Breast epithelium (tissue), 4 donors: ENCODE data around the gene GABRD. TPM values are rescaled to one million over a fixed set of nuclear protein-coding genes. Genes with fewer than 3 reads are reported as not detected.

ENCODE experiments used
- DNase-seq, 2 donors: peaks; one replicate each; pipeline ENCODE4 v3.0.0-alpha.2; 2019; ENCODE audit warnings: low spot score in 2 of 2
- H3K27ac ChIP-seq, 2 donors: fragments of 200-600 bp; sonication (generic) in 1 of 2; one replicate each; pipeline ENCODE4 v1.5.1; 2016 to 2019; ENCODE audit warnings: mild to moderate bottlenecking in 1 of 2
- H3K27me3 ChIP-seq, 2 donors: fragments of 200-600 bp; sonication (generic) in 1 of 2; one replicate each; pipeline versions ENCODE4 v1.5.1 to v1.6.0; 2017 to 2019; ENCODE audit warnings: control low read depth in 1 of 2, mild to moderate bottlenecking in 1 of 2
- H3K36me3 ChIP-seq: fragments of 200-600 bp; one replicate; pipeline ENCODE4 v1.5.1; 2019
- H3K4me1 ChIP-seq, 2 donors: fragments of 200-600 bp; sonication (generic); one replicate each; pipeline ENCODE4 v1.5.1; 2016 to 2019; ENCODE audit warnings: control low read depth in 1 of 2
- H3K4me3 ChIP-seq, 3 donors: fragments of 200-600 bp; sonication (generic); 1 replicate in 2 of 3; 2 replicates in 1 of 3; pipeline ENCODE4 v1.5.1; 2016 to 2019; ENCODE audit warnings: mild to moderate bottlenecking in 3 of 3, moderate library complexity in 2 of 3
- H3K9me3 ChIP-seq, 2 donors: fragments of 200-600 bp; sonication (generic) in 1 of 2; one replicate each; pipeline ENCODE4 v1.5.1; 2016 to 2019; ENCODE audit warnings: control low read depth in 1 of 2
- POLR2A ChIP-seq: fragments of 450-650 bp; IDR thresholded peaks from one replicate; pipeline ENCODE4 v1.6.1; 2016; ENCODE audit warnings: antibody characterized with exemption, mild to moderate bottlenecking, moderate library complexity
- POLR2AphosphoS5 ChIP-seq, 3 donors: sonication (generic); formaldehyde crosslinking; IDR thresholded peaks; one replicate each; pipeline ENCODE4 v1.6.1; 2017; ENCODE audit warnings: antibody characterized with exemption in 3 of 3
- intact Hi-C: fragments of 100-400 bp; cut with DNase I; formaldehyde crosslinking; loops from one replicate; pipeline ENCODE4 v1.15.1; 2023; ENCODE audit warnings: low total_unique reads
- total RNA-seq, 3 donors: library from RNA; depleted of rRNA; stranded (reverse); fragments of >200 nt; gene quantifications; one replicate each; pipeline ENCODE4 v1.1.0, GENCODE V29; 2016
- TF ChIP-seq, protein P1 (sequence below), 3 donors: fragments of 450-650 bp; IDR thresholded peaks; one replicate each; pipeline ENCODE4 v1.5.1; 2016 to 2017; ENCODE audit warnings: antibody characterized with exemption in 3 of 3, mild to moderate bottlenecking in 3 of 3, moderate library complexity in 3 of 3

The GABRD gene
- total RNA-seq, 3 donors from 2014 or later, result not detected

GRCh38 chr1:2024451-2024850 is 5.3 kb downstream of the GABRD start:
- TF ChIP-seq POLR2A (no peak), POLR2AphosphoS5 (IDR thresholded peaks at IDR 0.05) (no peak)
- TF ChIP-seq, protein P1, sequence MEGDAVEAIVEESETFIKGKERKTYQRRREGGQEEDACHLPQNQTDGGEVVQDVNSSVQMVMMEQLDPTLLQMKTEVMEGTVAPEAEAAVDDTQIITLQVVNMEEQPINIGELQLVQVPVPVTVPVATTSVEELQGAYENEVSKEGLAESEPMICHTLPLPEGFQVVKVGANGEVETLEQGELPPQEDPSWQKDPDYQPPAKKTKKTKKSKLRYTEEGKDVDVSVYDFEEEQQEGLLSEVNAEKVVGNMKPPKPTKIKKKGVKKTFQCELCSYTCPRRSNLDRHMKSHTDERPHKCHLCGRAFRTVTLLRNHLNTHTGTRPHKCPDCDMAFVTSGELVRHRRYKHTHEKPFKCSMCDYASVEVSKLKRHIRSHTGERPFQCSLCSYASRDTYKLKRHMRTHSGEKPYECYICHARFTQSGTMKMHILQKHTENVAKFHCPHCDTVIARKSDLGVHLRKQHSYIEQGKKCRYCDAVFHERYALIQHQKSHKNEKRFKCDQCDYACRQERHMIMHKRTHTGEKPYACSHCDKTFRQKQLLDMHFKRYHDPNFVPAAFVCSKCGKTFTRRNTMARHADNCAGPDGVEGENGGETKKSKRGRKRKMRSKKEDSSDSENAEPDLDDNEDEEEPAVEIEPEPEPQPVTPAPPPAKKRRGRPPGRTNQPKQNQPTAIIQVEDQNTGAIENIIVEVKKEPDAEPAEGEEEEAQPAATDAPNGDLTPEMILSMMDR (IDR thresholded peaks at IDR 0.05), result no peak
- no peak overlapping the region for H3K4me3 ChIP-seq
- H3K36me3 ChIP-seq, result no peaks in the 10 kb centered on the region
- intact Hi-C loops, result no loop called here
- no peak overlapping the region for H3K27ac ChIP-seq
- peaks cover 4 to 6% of the 10 kb centered on the region in 2 donors for H3K4me1 ChIP-seq
- no peaks in the 10 kb centered on the region for H3K9me3 ChIP-seq
- no peak for DNase-seq
- peaks cover 13 to 56% of the 10 kb centered on the region in 2 donors for H3K27me3 ChIP-seq

- H3K36me3 ChIP-seq, result no peaks in the 10 kb centered on the region
These were observed 5.7 kb downstream of the GABRD start for GRCh38 chr1:2024887-2025286.

GRCh38 chr1:2025491-2025981 is 6.4 kb downstream of the GABRD start:
- H3K27me3 ChIP-seq, result peaks cover 7 to 46% of the 10 kb centered on the region in 2 donors
- DNase-seq, result no peak
- TF ChIP-seq, protein P1 (IDR thresholded peaks at IDR 0.05), result no peak
- TF ChIP-seq POLR2A (no peak), POLR2AphosphoS5 (IDR thresholded peaks at IDR 0.05) (no peak)
- intact Hi-C loops, result no loop called here
- H3K27ac ChIP-seq, result peak overlapping the region in 1 of 2 donors; percentile 58
- H3K4me1 ChIP-seq, result no peaks in the 10 kb centered on the region
- H3K36me3 ChIP-seq, result no peaks in the 10 kb centered on the region
- H3K9me3 ChIP-seq, result no peaks in the 10 kb centered on the region
- peak overlapping the region in 1 of 3 donors; percentile 54 for H3K4me3 ChIP-seq

More at GRCh38 chr1:2024887-2025286, 5.7 kb downstream of the GABRD start:
- Histone ChIP-seq H3K4me1 (peaks cover 0 to 2% of the 10 kb centered on the region in 2 donors), H3K27me3 (peaks cover 10 to 52% of the 10 kb centered on the region in 2 donors), H3K4me3 (no peak overlapping the region), H3K27ac (no peak overlapping the region), H3K9me3 (no peaks in the 10 kb centered on the region)
- intact Hi-C loops, result no loop called here
- no peak for DNase-seq
- TF ChIP-seq POLR2A (no peak), POLR2AphosphoS5 (IDR thresholded peaks at IDR 0.05) (no peak)
- TF ChIP-seq, protein P1 (IDR thresholded peaks at IDR 0.05), result no peak

DNA sequence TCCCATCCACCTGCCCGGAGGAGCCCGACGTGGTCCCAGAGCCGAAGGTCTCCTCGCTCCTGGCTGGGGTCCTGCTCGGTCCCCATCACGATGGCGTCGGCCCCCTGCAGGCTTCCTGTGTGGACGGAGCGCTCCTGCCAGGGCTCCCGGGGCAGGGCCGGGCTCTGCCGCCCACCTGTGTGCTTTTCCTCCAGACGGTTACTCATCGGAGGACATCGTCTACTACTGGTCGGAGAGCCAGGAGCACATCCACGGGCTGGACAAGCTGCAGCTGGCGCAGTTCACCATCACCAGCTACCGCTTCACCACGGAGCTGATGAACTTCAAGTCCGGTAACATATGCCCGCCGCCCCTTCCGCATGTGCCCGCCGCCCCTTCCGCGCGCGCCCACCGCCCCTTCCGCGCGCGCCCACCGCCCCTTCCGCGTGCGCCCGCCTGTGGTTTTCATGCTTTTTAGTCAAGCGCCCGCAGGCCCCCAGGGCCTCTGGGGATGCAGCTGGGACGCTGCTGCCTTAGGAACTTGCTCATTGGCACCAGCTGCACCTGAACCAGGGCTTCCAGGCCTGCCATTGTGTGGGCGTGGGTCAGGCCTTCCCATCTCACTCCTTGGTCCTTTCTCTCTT is 8.9 kb downstream of the GABRD start:
- Histone ChIP-seq H3K4me3 (no peak overlapping the region), H3K27ac (no peak overlapping the region), H3K36me3 (no peaks in the 10 kb centered on the region), H3K4me1 (no peaks in the 10 kb centered on the region), H3K9me3 (no peaks in the 10 kb centered on the region), H3K27me3 (peaks cover 3 to 22% of the 10 kb centered on the region in 2 donors)
- TF ChIP-seq POLR2A (no peak), POLR2AphosphoS5 (IDR thresholded peaks at IDR 0.05) (no peak)
- TF ChIP-seq, protein P1 (IDR thresholded peaks at IDR 0.05), result no peak
- intact Hi-C loops, result no loop called here
- DNase-seq, result no peak

DNA sequence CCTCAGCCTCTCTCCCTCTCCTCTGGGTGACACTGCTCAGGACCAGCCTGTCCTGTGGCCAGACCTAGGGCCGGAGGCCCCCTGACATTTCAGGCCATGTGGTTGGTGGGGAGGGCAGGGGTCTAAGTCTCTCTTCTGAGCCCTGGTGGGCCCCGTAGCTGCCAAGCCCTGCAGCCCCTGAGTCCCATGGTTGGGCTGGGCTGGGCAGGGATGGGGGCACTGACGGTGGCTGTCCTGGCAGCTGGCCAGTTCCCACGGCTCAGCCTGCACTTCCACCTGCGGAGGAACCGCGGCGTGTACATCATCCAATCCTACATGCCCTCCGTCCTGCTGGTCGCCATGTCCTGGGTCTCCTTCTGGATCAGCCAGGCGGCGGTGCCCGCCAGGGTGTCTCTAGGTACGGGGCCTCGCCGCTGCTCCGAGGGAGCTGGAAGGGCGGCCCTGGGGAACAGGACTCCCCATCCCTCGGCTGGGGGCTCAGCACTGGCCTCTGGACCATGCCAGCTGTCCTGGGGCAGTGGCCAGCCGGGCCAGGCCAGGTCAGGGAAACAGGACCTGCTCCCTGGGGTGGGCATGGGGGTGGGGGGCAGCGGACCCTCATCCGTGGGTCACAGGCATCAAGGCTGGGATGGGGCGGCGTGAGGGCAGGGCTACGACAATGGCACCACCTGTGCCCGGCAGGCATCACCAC is 9.9 kb downstream of the GABRD start:
- H3K4me1 ChIP-seq, result no peaks in the 10 kb centered on the region
- H3K27me3 ChIP-seq, result peaks cover 3 to 13% of the 10 kb centered on the region in 2 donors

More for the DNA sequence above, 9.9 kb downstream of the GABRD start:
- no peak for TF ChIP-seq POLR2A
- TF ChIP-seq, protein P1 (IDR thresholded peaks at IDR 0.05), result no peak
- no peak for TF ChIP-seq POLR2AphosphoS5 (IDR thresholded peaks at IDR 0.05)
- H3K4me3 ChIP-seq, result no peak overlapping the region
- H3K9me3 ChIP-seq, result no peaks in the 10 kb centered on the region
- no peak for DNase-seq
- H3K27ac ChIP-seq, result no peak overlapping the region
- H3K36me3 ChIP-seq, result no peaks in the 10 kb centered on the region
- intact Hi-C loops, result no loop called here
